Activated naive CD4-positive, alpha-beta T cell treated with anti-CD3 and anti-CD28 coated beads for 36 hours (primary cell): ENCODE data around the gene C10orf90. TPM values are rescaled to one million over a fixed set of nuclear protein-coding genes. Genes with fewer than 3 reads are reported as not detected.

Source experiments
- CTCF ChIA-PET: fragments of 350-600 bp; sonication (Branson Sonifier 250); formaldehyde crosslinking; loops from one replicate; lab custom pipeline; 2021; ENCODE audit warnings: antibody characterized with exemption; lab: Charles Lee
- DNase-seq: peaks from one replicate; pipeline ENCODE4 v3.0.0-alpha.2; 2020
- H3K27ac Mint-ChIP-seq: one replicate; pipeline ENCODE4 v1.8.0; 2021; ENCODE audit warnings: mild to moderate bottlenecking, mixed read lengths
- H3K27me3 Mint-ChIP-seq: one replicate; pipeline ENCODE4 v1.8.0; 2021; ENCODE audit warnings: low read depth, mixed read lengths
- H3K36me3 Mint-ChIP-seq: one replicate; pipeline ENCODE4 v1.8.0; 2021; ENCODE audit warnings: low read depth, mixed read lengths
- H3K4me1 Mint-ChIP-seq: one replicate; pipeline ENCODE4 v1.8.0; 2021; ENCODE audit warnings: low read depth, mixed read lengths
- H3K4me3 Mint-ChIP-seq: one replicate; pipeline ENCODE4 v1.8.0; 2021; ENCODE audit warnings: mild to moderate bottlenecking, moderate library complexity, mixed read lengths
- H3K9me3 Mint-ChIP-seq: one replicate; pipeline ENCODE4 v1.8.0; 2021; ENCODE audit warnings: mixed read lengths
- intact Hi-C: fragments of 100-400 bp; cut with micrococcal nuclease; formaldehyde crosslinking; loops from one replicate; pipeline ENCODE4 v1.15.1; 2023
- total RNA-seq, 2 experiments: library from RNA; stranded (reverse); gene quantifications; one replicate each; pipeline ENCODE4 v1.2.3, GENCODE V29; 2021

The C10orf90 gene
- total RNA-seq, 2 experiments from 2014 or later, result not detected

- CTCF ChIA-PET, result no interaction called here
- peaks cover 6% of the 10 kb centered on the region for H3K27me3 Mint-ChIP-seq
- no peak for DNase-seq
- no peak overlapping the region for H3K4me3 Mint-ChIP-seq
- intact Hi-C loops, result no loop called here
- H3K36me3 Mint-ChIP-seq, result no peaks in the 10 kb centered on the region
- H3K4me1 Mint-ChIP-seq, result no peaks in the 10 kb centered on the region
- peaks cover 16% of the 10 kb centered on the region for H3K9me3 Mint-ChIP-seq
- no peak overlapping the region for H3K27ac Mint-ChIP-seq
Measured at GRCh38 chr10:126425489-126426065, 244.9 kb downstream of the C10orf90 start.

DNA sequence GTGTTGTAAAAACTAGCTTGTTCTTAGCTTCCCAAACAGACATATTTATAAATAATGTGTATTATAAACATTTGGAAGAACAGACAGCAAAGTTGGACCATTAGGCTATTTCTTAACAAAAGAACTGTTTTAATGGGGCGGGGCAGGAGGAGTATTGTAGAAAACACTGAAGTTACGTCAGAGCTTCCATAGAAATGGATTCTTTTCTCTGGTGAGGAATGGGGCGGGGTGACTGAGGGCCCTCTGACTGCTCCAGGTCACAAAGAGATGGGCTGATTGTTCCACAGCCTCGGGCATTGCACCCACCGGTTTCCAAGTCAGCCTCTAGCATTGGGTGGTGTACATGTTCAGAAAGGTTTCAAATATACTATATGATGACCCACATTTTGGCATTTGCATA is 245.5 kb downstream of the C10orf90 start:
- DNase-seq, result no peak
- Mint-ChIP-seq H3K27ac (no peak overlapping the region), H3K27me3 (peaks cover 6% of the 10 kb centered on the region), H3K9me3 (peaks cover 16% of the 10 kb centered on the region), H3K4me3 (no peak overlapping the region), H3K36me3 (no peaks in the 10 kb centered on the region), H3K4me1 (no peaks in the 10 kb centered on the region)
- CTCF ChIA-PET, result no interaction called here
- intact Hi-C loops, result no loop called here

- intact Hi-C loops, result no loop called here
- no peaks in the 10 kb centered on the region for H3K4me1 Mint-ChIP-seq
- peaks cover 22% of the 10 kb centered on the region for H3K9me3 Mint-ChIP-seq
- H3K36me3 Mint-ChIP-seq, result no peaks in the 10 kb centered on the region
- CTCF ChIA-PET, result no interaction called here
- peaks cover 6% of the 10 kb centered on the region for H3K27me3 Mint-ChIP-seq
- no peak for DNase-seq
- H3K4me3 Mint-ChIP-seq, result no peak overlapping the region
- no peak overlapping the region for H3K27ac Mint-ChIP-seq
Measured at GRCh38 chr10:126423732-126424491, 246.6 kb downstream of the C10orf90 start.

- Mint-ChIP-seq H3K4me3 (no peak overlapping the region), H3K9me3 (peaks cover 24% of the 10 kb centered on the region), H3K36me3 (no peaks in the 10 kb centered on the region), H3K27ac (no peak overlapping the region), H3K4me1 (no peaks in the 10 kb centered on the region), H3K27me3 (peaks cover 6% of the 10 kb centered on the region)
- no peak for DNase-seq
- intact Hi-C loops, result no loop called here
- CTCF ChIA-PET, result no interaction called here
Measured at GRCh38 chr10:126422567-126422966, 247.9 kb downstream of the C10orf90 start.

GRCh38 chr10:126421756-126422256 is 248.7 kb downstream of the C10orf90 start:
- Mint-ChIP-seq H3K27me3 (peaks cover 6% of the 10 kb centered on the region), H3K4me1 (no peaks in the 10 kb centered on the region), H3K9me3 (peaks cover 25% of the 10 kb centered on the region), H3K36me3 (no peaks in the 10 kb centered on the region), H3K4me3 (no peak overlapping the region), H3K27ac (no peak overlapping the region)
- CTCF ChIA-PET, result no interaction called here
- no peak for DNase-seq
- intact Hi-C loops, result no loop called here

DNA sequence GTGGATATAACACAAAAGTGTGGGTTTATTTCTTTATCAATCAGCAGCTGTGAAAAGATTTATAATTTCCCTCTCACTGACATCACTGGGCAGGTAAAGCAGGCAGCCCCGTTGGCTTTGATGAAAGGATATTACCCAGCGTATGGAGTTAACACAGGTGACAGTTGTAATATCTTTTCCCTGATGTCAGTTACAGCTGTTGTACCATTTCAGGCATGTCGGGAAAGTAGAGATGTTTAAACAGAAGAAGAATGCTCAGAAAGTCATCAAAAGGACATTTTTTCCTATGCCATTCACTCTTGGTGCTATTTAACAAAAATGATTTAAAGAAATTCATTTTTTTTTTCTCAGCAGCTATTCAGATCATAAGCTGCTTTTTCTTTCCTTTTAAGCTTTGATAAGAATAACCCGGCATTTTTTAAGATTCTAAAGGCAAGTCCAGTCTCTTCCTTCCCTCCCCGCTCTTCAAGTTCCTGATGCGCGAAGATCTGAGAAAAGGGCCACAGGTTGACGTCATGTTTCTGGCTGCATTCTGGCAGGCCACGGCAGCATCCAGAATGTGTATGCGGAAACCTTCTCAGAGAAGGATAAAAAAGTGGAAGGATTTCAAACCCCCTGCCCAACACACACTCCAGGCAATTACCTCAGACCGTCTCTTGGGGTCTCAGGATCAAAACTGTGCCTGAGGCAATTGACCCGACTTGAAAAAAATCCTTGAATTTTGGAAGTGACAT is 249.8 kb downstream of the C10orf90 start:
- Mint-ChIP-seq H3K4me1 (no peaks in the 10 kb centered on the region), H3K9me3 (peaks cover 30% of the 10 kb centered on the region), H3K27ac (no peak overlapping the region), H3K27me3 (no peaks in the 10 kb centered on the region), H3K36me3 (no peaks in the 10 kb centered on the region), H3K4me3 (no peak overlapping the region)
- DNase-seq, result no peak
- intact Hi-C loops, result no loop called here
- CTCF ChIA-PET, result no interaction called here

DNA sequence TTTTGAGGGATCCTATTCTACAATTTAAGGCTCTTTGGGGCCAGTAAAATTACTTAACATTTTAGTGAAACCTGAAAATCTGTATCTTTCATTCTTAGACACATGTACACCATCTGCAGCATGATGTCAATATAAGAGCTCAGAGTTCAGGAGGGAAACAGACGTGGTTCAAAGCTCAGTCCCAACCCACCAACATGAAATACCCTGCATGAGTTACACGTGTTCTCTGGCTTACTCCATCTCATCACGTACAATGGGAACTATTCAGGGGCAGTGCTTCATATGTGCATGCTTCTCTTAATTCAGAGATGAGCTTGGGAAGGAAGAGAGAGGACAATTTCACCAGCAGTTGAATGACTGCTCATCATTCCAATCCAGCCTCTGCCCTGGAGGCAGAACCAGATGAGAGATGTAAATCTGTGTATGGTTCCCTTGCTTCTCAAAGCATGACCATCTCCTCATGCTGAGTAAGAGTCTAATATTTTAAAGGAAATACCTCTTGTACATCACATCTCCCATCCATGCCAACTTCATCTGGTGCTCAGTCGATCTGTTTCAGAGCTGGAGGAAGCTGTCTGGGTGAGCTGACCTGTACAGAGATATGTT is 253.2 kb downstream of the C10orf90 start:
- Mint-ChIP-seq H3K27ac (no peak overlapping the region), H3K9me3 (peaks cover 16% of the 10 kb centered on the region), H3K4me3 (no peak overlapping the region), H3K27me3 (no peaks in the 10 kb centered on the region), H3K36me3 (no peaks in the 10 kb centered on the region), H3K4me1 (no peaks in the 10 kb centered on the region)
- no peak for DNase-seq
- CTCF ChIA-PET, result interaction anchor here (0.7 kb wide), 1 partner anchor 443 kb away, joined by 3 read pairs; no protein-coding TSS in a partner anchor
- intact Hi-C loops, result no loop called here

GRCh38 chr10:126409821-126410220 is 260.7 kb downstream of the C10orf90 start:
- Mint-ChIP-seq H3K36me3 (no peaks in the 10 kb centered on the region), H3K9me3 (no peaks in the 10 kb centered on the region), H3K27me3 (no peaks in the 10 kb centered on the region), H3K4me3 (no peak overlapping the region), H3K4me1 (no peaks in the 10 kb centered on the region), H3K27ac (no peak overlapping the region)
- intact Hi-C loops, result no loop called here
- DNase-seq, result no peak
- CTCF ChIA-PET, result no interaction called here

- intact Hi-C loops, result no loop called here
- Mint-ChIP-seq H3K4me3 (no peak overlapping the region), H3K9me3 (no peaks in the 10 kb centered on the region), H3K27ac (no peak overlapping the region), H3K27me3 (no peaks in the 10 kb centered on the region), H3K36me3 (no peaks in the 10 kb centered on the region), H3K4me1 (no peaks in the 10 kb centered on the region)
- no peak for DNase-seq
- CTCF ChIA-PET, result no interaction called here
Measured at GRCh38 chr10:126408953-126409641, 261.4 kb downstream of the C10orf90 start.

DNA sequence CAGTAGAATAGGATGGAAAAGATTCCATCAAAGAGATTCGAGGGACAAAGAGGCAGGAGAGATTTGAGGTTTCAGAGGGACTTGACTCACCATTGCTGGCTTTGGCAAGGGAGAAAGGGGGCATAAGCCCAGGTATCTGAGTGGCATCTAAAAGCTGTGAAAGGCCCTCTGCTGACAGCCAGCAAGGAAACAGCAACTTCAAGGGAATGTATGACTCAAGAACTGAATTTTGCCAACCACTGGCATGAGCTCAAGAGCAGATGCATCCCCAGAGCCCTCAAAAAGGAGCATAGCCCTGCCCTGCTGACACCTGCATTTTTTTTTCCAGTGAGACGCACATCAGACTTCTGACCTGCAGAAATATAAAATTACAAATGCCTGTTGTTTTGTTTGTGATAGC is 262.7 kb downstream of the C10orf90 start:
- no peaks in the 10 kb centered on the region for H3K9me3 Mint-ChIP-seq
- H3K4me1 Mint-ChIP-seq, result no peaks in the 10 kb centered on the region
- CTCF ChIA-PET, result interaction anchor here (0.9 kb wide), 1 partner anchor 12 kb away, joined by 3 read pairs; no protein-coding TSS in a partner anchor
- intact Hi-C loops, result no loop called here
- DNase-seq, result no peak
- no peaks in the 10 kb centered on the region for H3K27me3 Mint-ChIP-seq
- H3K27ac Mint-ChIP-seq, result no peak overlapping the region
- H3K4me3 Mint-ChIP-seq, result no peak overlapping the region
- no peaks in the 10 kb centered on the region for H3K36me3 Mint-ChIP-seq

DNA sequence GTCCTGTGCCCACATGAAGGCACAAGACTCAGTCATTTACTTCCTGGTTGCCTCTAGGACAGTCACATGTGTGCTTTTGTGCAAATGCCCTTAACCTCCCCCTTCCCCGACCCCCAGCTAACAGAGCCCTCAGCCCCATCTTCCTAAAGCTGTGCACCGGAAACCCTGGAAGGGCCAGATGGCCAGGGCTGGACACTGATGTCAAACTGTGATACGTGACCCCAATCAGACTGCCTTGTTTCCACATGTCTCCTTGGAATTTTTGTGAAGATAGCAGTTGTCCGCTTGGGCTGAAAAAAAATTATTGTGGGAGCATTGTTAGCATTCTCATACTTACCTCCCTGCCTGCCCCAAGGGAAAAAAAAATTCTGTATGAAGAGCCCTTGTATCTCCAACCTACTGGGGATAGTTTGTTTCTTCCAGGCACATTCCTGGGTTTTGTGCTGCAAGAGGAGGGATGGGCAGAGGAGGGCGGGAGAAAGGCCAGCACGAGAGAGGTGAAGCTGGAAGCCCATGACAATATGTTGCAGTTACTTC is 265.2 kb downstream of the C10orf90 start:
- CTCF ChIA-PET, result no interaction called here
- Mint-ChIP-seq H3K4me1 (no peaks in the 10 kb centered on the region), H3K36me3 (no peaks in the 10 kb centered on the region), H3K27ac (no peak overlapping the region), H3K4me3 (no peak overlapping the region), H3K9me3 (no peaks in the 10 kb centered on the region), H3K27me3 (no peaks in the 10 kb centered on the region)
- intact Hi-C loops, result no loop called here
- no peak for DNase-seq
